ENCODE results near the gene S100A7. TPM values are rescaled to one million over a fixed set of nuclear protein-coding genes. Genes with fewer than 3 reads are reported as not detected.
A peak's percentile ranks its signal among the peaks of the same experiment; 100 is the strongest.

Gene S100A7
- total and polyA plus RNA-seq, 2 of the 8 experiments (the other 6 are each of a cell fraction or from before 2014, with no cell fraction given) = not detected

DNA sequence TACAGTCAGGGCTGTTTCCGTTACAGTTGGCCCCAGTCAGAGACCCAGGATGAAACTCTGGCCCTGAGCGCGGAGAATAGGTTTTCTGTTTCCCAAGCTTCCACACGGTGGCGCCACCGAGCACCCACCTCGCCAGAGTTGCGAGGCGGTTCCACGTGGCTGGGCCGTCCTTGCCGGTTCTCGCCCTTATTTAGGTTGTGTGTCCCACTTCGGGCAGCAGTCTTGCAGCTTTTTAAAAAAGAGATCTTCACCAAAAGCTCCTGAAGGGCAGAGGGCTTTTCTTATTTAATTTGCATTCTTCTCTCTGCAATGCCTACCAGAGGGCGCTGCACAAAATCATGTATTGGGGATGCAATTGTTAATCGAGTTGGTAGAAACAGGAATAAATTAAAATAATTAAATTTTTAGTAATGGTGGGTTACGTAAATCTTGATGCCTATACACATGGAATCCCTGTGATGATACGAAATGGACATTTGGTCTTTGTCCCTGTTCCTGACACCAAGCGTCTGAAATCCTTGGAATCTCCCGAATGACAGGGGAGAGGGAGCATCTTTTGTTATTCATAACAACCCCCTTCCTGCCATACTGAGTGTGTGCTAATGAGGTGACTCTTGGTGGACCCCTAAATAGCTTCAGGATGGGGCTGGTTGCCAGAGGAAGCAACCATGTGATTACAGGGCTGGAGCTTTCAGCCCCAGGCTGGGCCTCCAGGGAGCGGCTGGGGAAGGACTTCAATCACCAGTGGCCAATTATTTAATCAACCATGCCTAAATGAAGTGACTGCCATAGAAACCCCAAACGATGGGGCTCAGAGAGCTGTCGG, 5.6 kb upstream of the S100A7 start (continued):
- TF ChIP-seq, protein P1, sequence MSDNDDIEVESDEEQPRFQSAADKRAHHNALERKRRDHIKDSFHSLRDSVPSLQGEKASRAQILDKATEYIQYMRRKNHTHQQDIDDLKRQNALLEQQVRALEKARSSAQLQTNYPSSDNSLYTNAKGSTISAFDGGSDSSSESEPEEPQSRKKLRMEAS (IDR thresholded peaks at IDR 0.05) = peak; percentile 97
- no peak for TF ChIP-seq EGR1 (IDR thresholded peaks at IDR 0.05; ENCODE audit: borderline replicate concordance, low read depth, low read length)
- TF ChIP-seq JUN (IDR thresholded peaks at IDR 0.05; ENCODE audit: low read depth, low read length) = no peak
- TF ChIP-seq TBP (IDR thresholded peaks at IDR 0.05; ENCODE audit: low read depth, low read length) = peak; percentile 34; the same call in 1 of the 2 replicates
- TF ChIP-seq CHD1 (IDR thresholded peaks at IDR 0.05; ENCODE audit: low read depth, low read length) = no peak
- TF ChIP-seq EZH2 (IDR thresholded peaks at IDR 0.05; ENCODE audit: low read depth, low read length, severe bottlenecking) = no peak
- no peak for TF ChIP-seq SP4 (IDR thresholded peaks at IDR 0.05; ENCODE audit: low read length)
- no peak for TF ChIP-seq CBX8 (IDR thresholded peaks at IDR 0.05; ENCODE audit: borderline replicate concordance, low read depth, low read length)
- TF ChIP-seq KDM5A (IDR thresholded peaks at IDR 0.05; ENCODE audit: low read length) = no peak
- no peak for TF ChIP-seq GTF2F1 (IDR thresholded peaks at IDR 0.05; ENCODE audit: borderline replicate concordance, low read depth, low read length)
- peak; percentile 68; the same call in 1 of the 2 replicates for TF ChIP-seq POU5F1 (IDR thresholded peaks at IDR 0.05; ENCODE audit: low read depth, low read length)
- no peak for TF ChIP-seq TCF12 (IDR thresholded peaks at IDR 0.05; ENCODE audit: low read depth, low read length)
- TF ChIP-seq, protein P2, sequence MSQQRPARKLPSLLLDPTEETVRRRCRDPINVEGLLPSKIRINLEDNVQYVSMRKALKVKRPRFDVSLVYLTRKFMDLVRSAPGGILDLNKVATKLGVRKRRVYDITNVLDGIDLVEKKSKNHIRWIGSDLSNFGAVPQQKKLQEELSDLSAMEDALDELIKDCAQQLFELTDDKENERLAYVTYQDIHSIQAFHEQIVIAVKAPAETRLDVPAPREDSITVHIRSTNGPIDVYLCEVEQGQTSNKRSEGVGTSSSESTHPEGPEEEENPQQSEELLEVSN (IDR thresholded peaks at IDR 0.05) = peak; percentile 87
- no peak for TF ChIP-seq RFX5 (IDR thresholded peaks at IDR 0.05; ENCODE audit: borderline replicate concordance, low read depth, low read length)
- peak; percentile 61 to 67 for TF ChIP-seq RAD21 (IDR thresholded peaks at IDR 0.05 in 1 of 2, conservative IDR thresholded peaks at IDR 0.05 in 1 of 2; ENCODE audit: low read depth in 2 of 2, low read length in 2 of 2)
- TF ChIP-seq MAFK (IDR thresholded peaks at IDR 0.05; ENCODE audit: low read depth, low read length) = no peak
- no peak for TF ChIP-seq HDAC6 (IDR thresholded peaks at IDR 0.05; ENCODE audit: low read depth, low read length)
- no peak for TF ChIP-seq KDM4A (IDR thresholded peaks at IDR 0.05; ENCODE audit: low read depth, low read length, severe bottlenecking)
- peak; percentile 60 for TF ChIP-seq TEAD4 (IDR thresholded peaks at IDR 0.05; ENCODE audit: low read depth, low read length)
- TF ChIP-seq SP2 (IDR thresholded peaks at IDR 0.05; ENCODE audit: low read length) = no peak
- peak; percentile 44 for TF ChIP-seq TAF7 (optimal IDR thresholded peaks at IDR 0.05; ENCODE audit: borderline replicate concordance, low read depth, low read length)
- TF ChIP-seq TAF1 (IDR thresholded peaks at IDR 0.05; ENCODE audit: low read depth, low read length) = peak; percentile 81
- no peak for TF ChIP-seq SUZ12 (IDR thresholded peaks at IDR 0.05; ENCODE audit: low read length)
- no peak for TF ChIP-seq NRF1 (IDR thresholded peaks at IDR 0.05; ENCODE audit: low read depth, low read length)
- TF ChIP-seq BACH1 (IDR thresholded peaks at IDR 0.05; ENCODE audit: low read length) = no peak

Data from H1 (cell line).